NOMO-1 treated with dmso at 0.1 percent for 144 hours (cell line): ENCODE results near the gene UFSP2.

ENCODE experiments used
- DNase-seq: peaks from one replicate; lab custom pipeline; 2025; ENCODE audit not compliant: unreplicated experiment; lab: John Stamatoyannopoulos, UW

The UFSP2 gene

GRCh38 chr4:185426960-185427688, 1.4 kb upstream of the UFSP2 start:
- DNase-seq, result no peak

GRCh38 chr4:185424905-185425646, 688 bp downstream of the UFSP2 start:
- DNase-seq, result no peak

- DNase-seq, result no peak
These were observed 4.2 kb downstream of the UFSP2 start for GRCh38 chr4:185421366-185422124.

GRCh38 chr4:185416955-185417354, 8.8 kb downstream of the UFSP2 start:
- DNase-seq, result no peak

GRCh38 chr4:185412412-185412811, 13.4 kb downstream of the UFSP2 start:
- no peak for DNase-seq

GRCh38 chr4:185411849-185412248, 13.9 kb downstream of the UFSP2 start:
- DNase-seq, result no peak

- DNase-seq, result no peak
These were observed 17.3 kb downstream of the UFSP2 start for GRCh38 chr4:185408432-185408831.

- peak; percentile 13 for DNase-seq
These were observed 20.3 kb downstream of the UFSP2 start for GRCh38 chr4:185405296-185405999.

GRCh38 chr4:185404031-185404430, 21.7 kb downstream of the UFSP2 start:
- no peak for DNase-seq

GRCh38 chr4:185399466-185399865, 26.3 kb downstream of the UFSP2 start:
- no peak for DNase-seq

GRCh38 chr4:185398618-185399017, 27.1 kb downstream of the UFSP2 start:
- no peak for DNase-seq

GRCh38 chr4:185396724-185397385, 28.9 kb downstream of the UFSP2 start, which contains the start of gene ANKRD37:
Gene ANKRD37 (plus strand): TSS chr4:185396841. CDS start chr4:185396924, 83 bp downstream.
- no peak for DNase-seq

GRCh38 chr4:185395956-185396723, 29.6 kb downstream of the UFSP2 start:
- DNase-seq, result peak; percentile 92

- peak; percentile 10 for DNase-seq
These were observed 30.4 kb downstream of the UFSP2 start, which contains the start of gene LRP2BP for GRCh38 chr4:185395238-185395955. Gene LRP2BP (minus strand): TSS chr4:185395924. CDS start chr4:185378186, 17,738 bp downstream.

GRCh38 chr4:185394568-185395237, 31.1 kb downstream of the UFSP2 start:
- no peak for DNase-seq

- DNase-seq, result no peak
These were observed 33.6 kb downstream of the UFSP2 start for GRCh38 chr4:185392156-185392555.

GRCh38 chr4:185390941-185391340, 34.8 kb downstream of the UFSP2 start:
- no peak for DNase-seq

- no peak for DNase-seq
These were observed 37.8 kb downstream of the UFSP2 start for GRCh38 chr4:185387957-185388356.
